Measurements from ENCODE around the gene OBP2B. TPM values are rescaled to one million over a fixed set of nuclear protein-coding genes. Genes with fewer than 3 reads are reported as not detected.
"Not testable (repeated sequence)": the region's sequence is repeated elsewhere in the genome, so short reads cannot be mapped to it uniquely, and the experiment has no call there.

OBP2B gene
- total RNA-seq, 2 donors from 2014 or later: not detected

DNA sequence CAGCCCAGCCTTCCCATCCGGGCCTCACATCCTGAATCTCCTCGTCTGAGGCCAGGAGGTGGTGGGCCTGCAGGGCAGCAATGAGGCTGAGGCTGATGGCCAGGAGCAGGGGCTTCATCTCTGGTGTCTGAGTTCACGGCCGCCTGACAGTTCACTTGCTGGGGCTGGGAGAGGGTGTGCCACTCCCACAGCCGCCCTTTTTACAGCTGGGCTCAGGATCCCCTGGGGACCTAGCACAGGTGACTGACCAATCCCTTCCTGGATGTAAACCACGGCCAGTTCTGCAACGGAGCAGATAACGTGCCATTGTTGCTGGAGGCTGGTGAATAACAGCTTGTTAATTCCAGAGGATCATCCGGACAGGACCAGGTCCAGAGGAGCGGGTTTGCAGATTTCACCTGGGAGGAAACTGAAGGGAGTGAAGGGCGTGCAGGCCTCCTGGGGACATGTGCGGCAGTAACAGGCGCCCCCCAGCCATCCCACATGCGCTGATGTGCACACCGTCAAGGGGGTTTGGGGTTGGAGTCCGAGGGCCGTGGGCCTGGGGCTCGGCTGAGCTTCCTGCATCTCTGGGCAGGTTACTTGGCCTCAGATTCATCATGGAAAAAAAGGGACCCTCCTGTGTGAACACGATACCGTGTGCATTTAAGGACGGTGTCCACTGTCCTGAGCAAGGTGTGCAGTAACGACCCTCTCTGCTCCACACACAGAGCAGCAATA lies 19.6 kb upstream of the OBP2B start:
- ATAC-seq; H3K27ac Mint-ChIP-seq; H3K9me3 Mint-ChIP-seq; DNase-seq (ENCODE audit: low spot score in 2 of 2); H3K36me3 Mint-ChIP-seq: not testable (repeated sequence)

DNA sequence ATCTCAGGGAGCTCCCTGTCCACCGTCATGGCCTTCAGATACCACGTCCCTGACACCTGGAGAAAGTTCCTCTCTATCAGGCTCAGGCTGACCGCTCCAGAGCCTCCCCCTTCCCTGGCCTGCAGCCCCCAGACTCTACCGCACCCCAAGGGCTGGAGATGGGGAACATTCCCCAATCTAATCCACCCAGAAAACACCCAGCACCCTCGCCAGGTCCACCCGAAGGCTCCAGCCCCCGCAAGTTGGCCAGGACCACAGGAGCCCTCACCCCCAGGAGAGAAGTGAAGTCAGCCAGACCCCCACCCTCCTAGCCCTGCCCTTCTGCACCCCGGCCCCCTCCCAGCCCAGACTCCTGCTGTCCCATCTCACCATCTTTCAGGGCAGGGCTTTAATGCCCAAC lies 18.9 kb upstream of the OBP2B start:
- peak in 1 of 2 donors; percentile 45 for DNase-seq (ENCODE audit: low spot score in 2 of 2)
- H3K9me3 Mint-ChIP-seq, ATAC-seq, H3K27ac Mint-ChIP-seq, H3K36me3 Mint-ChIP-seq: not testable (repeated sequence)

DNA sequence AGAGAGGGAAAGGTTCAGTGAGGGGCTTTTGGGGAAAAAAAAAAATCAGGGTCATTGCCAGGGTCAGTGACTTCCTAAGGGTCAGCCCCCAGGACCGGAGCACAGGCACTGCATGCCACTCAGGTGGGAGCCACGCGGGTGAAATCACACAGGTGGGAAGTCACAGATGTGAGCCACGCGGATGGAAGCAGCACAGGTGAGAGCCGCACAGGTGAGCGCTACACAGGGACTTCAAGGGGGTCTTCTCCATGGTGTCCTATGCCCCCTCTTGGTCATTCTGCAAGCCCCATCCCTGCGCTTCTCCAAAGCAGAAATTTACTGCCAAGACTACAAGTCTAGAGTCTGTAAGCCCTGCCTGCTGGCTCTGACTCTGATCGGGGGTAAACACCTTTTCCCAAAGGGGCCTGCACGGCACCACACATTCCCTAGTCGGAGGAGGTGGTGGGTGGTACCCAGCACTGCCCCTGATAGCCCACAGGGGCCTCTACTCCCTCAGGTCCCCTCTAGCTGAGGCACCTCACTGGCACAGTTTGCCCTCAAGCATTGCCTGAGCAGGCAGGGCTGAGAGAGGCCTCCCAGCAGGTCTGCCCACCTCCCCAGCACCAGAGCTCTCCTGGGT lies 18.3 kb upstream of the OBP2B start:
- no peak for ATAC-seq
- no peaks in the 10 kb centered on the region for H3K36me3 Mint-ChIP-seq
- H3K27ac Mint-ChIP-seq: no peak overlapping the region
- H3K9me3 Mint-ChIP-seq: no peaks in the 10 kb centered on the region
- peak in 1 of 2 donors; percentile 47 for DNase-seq (ENCODE audit: low spot score in 2 of 2)

DNA sequence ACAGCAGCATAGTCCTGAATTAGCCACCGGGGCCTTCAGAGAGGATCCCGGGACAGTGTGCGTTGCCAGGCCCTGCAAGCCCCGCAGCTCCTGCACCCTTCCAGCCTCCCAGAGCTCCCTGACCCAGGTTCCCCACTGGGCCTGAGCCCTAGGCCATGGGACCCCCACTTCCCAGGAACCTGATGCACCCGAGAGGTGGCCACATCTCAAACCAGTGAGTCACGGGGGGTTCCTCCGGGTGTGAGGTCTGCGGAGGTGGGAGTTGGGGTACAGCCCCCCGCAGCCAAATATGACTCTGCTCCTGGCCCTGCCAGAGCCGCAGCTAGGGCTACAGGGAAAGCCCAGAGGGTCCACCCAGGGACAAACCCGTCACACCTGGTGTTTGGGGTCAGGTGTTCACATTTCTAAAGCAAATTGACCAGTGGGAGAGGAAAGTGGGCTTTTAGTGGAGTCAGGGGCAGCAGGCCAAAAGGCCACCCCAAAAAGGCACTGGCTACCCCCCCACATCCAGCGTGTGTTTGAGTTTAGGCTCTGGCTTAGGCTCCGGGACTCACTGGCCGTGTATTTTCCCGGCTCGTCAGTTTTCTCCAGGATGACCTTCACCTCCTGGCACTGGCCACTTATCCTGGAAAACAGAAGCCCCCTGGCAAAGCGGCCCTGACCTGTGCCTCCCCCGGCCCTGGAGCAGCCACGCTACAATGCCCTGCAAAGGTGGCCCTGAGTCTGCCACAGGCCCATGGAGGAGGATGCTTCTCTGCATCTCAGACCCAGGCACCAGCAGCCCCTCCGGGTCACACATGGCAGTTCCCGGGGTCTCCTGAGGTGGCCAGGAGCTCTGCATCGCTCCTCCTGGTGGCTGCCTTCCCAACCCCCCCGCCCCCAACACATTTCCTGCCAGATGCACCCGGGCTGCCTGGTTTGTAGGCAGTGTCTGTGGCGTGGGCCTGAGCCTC lies 17.4 kb upstream of the OBP2B start:
- DNase-seq (ENCODE audit: low spot score in 2 of 2) (no peak), ATAC-seq (no peak)
- H3K27ac Mint-ChIP-seq: no peak overlapping the region
- H3K9me3 Mint-ChIP-seq: no peaks in the 10 kb centered on the region
- H3K36me3 Mint-ChIP-seq: no peaks in the 10 kb centered on the region

DNA sequence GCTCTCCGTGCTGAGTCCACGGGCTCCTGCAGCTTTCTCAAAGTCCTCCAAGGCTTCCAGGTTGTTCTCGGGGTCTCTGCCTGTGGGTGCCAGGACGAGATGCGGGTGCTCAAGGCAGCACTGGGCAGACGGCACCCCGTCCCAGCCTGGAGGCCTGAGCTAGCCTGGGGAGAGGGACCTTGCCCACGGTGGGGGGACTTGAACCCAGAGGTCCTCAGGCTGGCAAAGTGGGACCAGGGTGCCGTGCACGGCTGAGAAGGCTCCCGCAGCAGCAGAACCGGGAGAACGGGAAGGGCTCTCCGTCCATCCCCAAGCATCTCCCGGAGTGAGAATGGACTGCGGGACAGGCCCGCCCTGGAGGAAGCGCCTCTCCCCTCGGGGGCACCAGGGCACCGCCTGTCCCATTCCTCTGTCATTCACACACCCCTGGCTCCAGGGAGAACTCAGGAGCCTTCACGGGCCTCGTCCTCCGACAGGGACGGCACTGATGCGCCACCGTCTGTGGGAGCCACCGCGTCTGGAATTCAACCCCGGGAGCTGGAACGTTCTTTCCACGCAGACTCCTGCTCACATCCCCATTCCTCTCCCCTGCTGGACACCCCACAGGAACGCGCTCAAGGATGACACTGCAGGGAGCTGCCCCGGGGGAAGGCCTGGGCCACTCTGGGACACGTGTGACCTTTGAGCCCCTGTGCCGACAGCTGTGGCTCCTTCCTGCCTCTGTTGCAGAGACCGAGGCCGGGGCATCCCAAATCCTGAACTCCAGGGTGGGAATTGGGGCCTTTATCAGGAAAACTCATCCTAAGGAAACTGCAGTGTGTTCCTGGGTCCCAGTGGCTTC lies 16.3 kb upstream of the OBP2B start:
- no peaks in the 10 kb centered on the region for H3K9me3 Mint-ChIP-seq
- no peak for ATAC-seq
- H3K36me3 Mint-ChIP-seq: no peaks in the 10 kb centered on the region
- H3K27ac Mint-ChIP-seq: no peak overlapping the region
- peak in 1 of 2 donors; percentile 39 for DNase-seq (ENCODE audit: low spot score in 2 of 2)

DNA sequence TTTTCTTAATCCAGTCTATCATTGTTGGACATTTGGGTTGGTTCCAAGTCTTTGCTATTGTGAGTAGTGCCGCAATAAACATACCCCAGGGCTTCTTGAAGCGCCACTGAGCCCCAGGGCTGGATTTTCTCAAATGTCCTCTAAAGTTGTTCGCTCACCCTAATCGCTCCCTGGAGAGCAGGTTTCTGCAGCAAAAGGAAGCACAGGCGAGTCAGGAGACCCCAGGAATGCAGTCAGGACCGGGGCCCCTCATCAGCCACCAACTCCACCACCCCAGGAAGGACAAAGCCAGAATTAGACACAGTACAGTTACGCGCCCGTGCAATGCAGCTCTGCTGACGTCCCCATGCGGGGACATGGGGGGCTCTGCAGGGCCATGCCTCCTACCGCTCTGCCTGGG lies 15.7 kb upstream of the OBP2B start:
- DNase-seq (ENCODE audit: low spot score in 2 of 2) (peak in 1 of 2 donors; percentile 30), ATAC-seq (no peak)
- Mint-ChIP-seq H3K27ac (no peak overlapping the region), H3K9me3 (no peaks in the 10 kb centered on the region), H3K36me3 (no peaks in the 10 kb centered on the region)

DNA sequence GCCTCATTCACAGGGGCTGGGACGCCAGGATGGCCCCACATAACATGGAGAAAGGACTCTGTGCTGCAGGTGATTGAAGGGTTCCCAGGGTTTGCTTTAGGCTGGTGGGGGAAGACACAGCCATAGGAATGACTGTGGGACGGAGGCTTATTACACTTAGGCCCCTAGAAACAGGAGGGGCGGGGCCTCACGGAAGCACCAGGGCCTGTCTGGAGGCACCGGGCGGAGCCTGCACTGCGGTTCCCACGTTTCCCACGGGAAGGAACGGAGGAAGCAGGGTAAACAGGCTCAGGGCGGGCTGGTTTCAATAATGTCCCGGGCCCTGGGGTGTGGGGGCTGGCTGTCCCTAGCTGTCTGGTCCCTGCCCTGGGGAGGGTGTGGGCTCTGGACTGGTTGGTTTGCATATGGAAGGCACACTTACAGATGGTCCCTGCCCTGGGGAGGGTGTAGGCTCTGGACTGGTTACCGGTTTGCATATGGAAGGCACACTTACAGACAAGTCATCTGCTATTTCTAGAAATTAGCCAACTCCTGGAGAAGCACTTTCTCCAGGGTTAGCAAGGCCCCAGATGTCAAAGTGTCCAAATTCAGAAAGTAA lies 14.2 kb upstream of the OBP2B start:
- not testable (repeated sequence) for H3K27ac Mint-ChIP-seq, H3K9me3 Mint-ChIP-seq, ATAC-seq, H3K36me3 Mint-ChIP-seq
- DNase-seq (ENCODE audit: low spot score in 2 of 2): peak in 1 of 2 donors; percentile 20

DNA sequence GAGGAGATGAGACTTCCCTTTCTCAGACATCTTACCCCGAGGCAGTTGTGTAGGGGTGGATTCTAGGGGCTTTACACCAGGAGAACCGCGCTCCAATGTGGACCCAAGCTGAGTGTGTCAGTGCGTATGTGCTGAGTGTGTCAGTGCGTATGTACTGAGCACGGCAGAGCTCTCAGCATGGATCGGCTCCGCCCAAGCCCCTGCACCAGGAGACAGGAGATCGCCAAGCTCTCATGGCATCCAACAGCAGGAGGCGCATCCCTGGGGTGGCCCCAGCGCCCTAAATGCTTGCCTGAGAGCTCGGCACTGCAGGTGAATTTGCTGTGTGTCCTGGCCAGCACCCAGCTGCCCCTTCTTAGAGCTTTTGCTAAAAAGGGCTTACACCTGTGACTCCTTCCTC lies 12.9 kb upstream of the OBP2B start:
- H3K36me3 Mint-ChIP-seq, H3K9me3 Mint-ChIP-seq: not testable (repeated sequence)

DNA sequence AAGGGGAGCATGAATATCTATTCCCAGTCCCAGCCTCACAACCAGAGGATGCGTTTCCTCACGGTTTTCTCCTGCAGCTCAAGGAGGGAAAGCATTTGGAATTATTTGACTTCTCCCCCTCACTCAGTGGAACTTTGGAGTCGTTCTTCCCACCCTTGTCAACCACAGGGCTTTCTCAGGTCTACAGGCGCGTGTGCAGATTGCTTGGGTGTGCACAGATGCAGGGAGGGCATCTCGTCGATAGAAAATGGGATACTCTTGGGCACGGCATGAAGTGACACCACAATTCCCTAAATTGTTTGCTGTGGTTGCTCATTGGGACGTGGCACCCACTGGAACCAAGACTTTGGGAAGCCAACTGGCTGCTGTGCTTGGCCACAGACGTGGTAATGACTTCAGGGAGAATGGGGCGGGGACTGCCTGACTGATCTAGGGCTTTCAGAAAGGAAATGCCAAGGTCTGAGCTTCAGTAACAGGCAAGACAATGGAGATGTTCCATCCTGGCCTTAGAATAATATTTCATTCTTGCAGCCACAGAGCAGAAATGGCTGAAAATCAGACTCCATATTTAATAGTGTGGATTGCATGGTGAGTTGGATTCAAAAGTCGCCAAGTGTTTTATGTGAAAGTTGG lies 12.2 kb upstream of the OBP2B start:
- ATAC-seq (peak in 1 of 2 donors; percentile 68), DNase-seq (ENCODE audit: low spot score in 2 of 2) (peak in 1 of 2 donors; percentile 13)
- H3K9me3 Mint-ChIP-seq: no peaks in the 10 kb centered on the region
- H3K27ac Mint-ChIP-seq: no peak overlapping the region
- H3K36me3 Mint-ChIP-seq: no peaks in the 10 kb centered on the region

More for the DNA sequence above, 12.9 kb upstream of the OBP2B start:
- DNase-seq (ENCODE audit: low spot score in 2 of 2): peak in 1 of 2 donors; percentile 33
- H3K27ac Mint-ChIP-seq, ATAC-seq: not testable (repeated sequence)

DNA sequence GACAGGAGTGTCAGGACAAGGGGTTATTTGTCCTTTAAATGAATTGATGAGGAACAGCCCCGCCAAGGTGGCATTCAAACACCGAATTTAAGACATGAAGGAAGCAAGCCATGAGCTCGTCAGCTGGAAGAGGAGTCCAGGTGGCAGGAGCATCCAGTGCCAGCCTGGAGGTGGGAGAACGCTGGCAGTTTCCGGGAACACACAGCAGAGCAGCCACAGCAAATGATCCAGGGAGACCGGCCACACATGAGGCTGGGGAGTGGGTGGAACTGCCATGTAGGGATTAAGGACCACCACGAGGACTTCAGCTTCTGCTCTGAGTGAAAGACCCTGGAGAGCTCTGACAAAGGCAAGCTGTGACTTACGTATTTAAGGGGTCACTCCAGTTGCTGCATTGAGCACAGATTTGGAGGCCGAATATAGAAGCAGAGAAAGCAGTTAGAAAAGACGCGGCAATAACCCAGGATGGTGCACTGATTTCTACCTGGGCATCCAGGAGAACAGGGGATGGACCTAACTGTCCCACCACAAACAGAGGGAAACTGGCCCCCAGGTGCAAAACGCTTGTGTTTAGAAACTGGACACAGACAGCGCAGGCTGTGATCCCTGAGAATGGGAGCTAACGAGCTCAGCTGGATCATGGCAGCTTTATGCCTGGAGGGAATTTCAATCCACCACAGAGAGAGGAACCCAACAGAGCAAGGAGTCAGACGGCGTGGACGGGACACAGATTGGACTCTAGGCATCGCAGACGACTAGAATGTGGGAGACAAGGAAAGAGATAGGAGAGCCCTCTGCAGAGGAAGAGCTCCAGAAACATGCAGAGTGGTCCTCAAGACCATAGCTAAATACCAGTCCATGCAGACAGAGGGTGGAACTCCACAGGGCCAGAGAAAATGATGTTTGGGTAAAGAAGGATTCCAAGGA lies 9.3 kb upstream of the OBP2B start:
- DNase-seq (ENCODE audit: low spot score in 2 of 2): peak in 1 of 2 donors; percentile 25
- H3K36me3 Mint-ChIP-seq, H3K27ac Mint-ChIP-seq, ATAC-seq, H3K9me3 Mint-ChIP-seq: not testable (repeated sequence)

DNA sequence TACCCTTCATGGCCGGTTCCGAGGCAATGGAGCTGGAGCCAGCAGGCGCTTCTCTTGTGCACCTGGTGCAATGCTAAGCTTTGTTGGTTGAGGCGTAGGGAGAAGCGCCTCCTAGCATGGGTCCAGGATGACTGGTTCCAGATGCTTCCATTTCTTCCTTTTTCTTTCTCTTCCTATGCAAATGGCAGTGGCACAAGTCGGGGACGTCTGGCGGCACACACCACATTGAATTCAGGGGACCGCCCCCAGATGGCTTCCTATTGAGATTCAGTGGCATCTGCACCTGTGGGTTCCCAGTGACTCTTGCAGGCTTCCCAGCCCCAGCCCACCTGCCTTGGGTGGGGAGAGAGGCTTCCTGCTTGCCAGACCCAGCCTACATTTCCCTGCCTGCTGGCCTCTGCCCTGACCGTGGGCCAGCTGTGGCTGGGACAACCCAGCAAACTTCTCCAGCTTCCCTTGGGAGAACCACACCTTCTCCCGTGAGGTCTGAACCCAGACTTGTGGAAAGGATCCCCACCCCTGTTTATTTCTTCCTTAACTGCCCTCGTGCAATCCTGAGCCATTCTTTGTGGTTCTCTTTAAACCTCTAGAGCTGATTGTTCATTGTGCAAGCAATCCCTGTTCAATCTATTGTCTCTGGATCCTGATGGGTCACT lies 8.4 kb upstream of the OBP2B start:
- not testable (repeated sequence) for H3K9me3 Mint-ChIP-seq, ATAC-seq

DNA sequence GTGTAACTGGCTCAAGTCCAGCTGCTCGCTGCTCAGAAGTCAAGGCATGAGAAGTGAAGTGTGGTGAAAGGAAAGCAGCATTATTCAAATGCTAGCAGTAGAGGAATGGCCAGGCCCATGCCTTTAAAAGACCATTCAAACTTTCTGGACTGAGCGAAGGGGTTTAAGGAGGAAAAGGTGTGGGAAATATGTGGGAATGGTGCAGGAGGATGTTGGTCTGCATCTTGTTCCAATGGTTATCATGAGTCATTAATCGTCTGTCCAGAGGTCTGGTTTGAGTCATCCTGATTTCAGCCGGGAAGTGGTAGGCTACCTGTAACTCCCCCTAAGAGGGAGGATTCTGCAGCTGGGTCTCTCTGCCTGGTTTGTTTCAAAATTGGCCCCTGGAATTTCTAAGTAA lies 5.2 kb upstream of the OBP2B start:
- ATAC-seq; DNase-seq (ENCODE audit: low spot score in 2 of 2); H3K9me3 Mint-ChIP-seq; H3K27ac Mint-ChIP-seq; H3K36me3 Mint-ChIP-seq: not testable (repeated sequence)

More for the DNA sequence above, 8.4 kb upstream of the OBP2B start:
- not testable (repeated sequence) for H3K36me3 Mint-ChIP-seq; DNase-seq (ENCODE audit: low spot score in 2 of 2)
- peak overlapping the region in 1 of 2 donors; percentile 38 for H3K27ac Mint-ChIP-seq

DNA sequence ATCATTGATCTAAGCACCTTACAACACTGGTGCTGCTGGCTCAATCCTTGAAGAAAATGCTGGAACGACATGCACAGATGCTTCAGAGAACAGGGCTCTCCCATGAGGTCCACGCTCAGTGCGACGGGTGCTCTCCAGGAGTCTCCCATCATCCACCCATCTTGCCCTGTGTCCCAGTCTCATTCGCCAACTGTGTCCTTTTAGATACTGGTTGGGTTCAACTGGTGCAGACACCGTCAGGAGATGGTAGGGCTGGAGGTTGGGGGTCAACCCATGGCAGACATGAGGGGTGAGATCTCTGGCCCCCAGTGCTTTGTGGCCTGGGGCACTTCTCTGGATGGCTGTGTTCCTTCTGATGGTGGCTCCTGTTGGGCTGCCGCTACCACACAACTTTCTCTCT lies 1.6 kb upstream of the OBP2B start:
- H3K9me3 Mint-ChIP-seq: peaks cover 0 to 8% of the 10 kb centered on the region in 2 donors
- no peak for ATAC-seq
- DNase-seq (ENCODE audit: low spot score in 2 of 2): peak in 1 of 2 donors; percentile 34
- peaks cover 0 to 9% of the 10 kb centered on the region in 2 donors for H3K36me3 Mint-ChIP-seq
- H3K27ac Mint-ChIP-seq: no peak overlapping the region

DNA sequence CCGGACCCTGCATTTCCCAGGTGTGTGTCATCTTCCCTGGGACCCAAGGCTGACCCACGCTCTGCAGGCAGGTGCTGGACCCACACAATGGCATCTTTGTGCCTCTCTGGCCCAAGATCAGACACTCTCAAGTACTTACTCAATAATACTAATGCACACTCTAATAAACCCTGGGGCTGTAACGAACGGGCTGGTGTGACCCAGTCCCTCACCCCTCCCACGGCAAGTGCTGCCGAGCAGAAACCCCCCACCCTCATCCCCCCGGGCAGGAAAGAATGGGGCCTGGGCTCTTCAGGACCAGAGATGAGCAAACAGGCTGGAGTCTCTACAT lies 1.1 kb upstream of the OBP2B start:
- peaks cover 0 to 8% of the 10 kb centered on the region in 2 donors for H3K9me3 Mint-ChIP-seq
- DNase-seq (ENCODE audit: low spot score in 2 of 2): peak in 1 of 2 donors; percentile 7
- peaks cover 0 to 9% of the 10 kb centered on the region in 2 donors for H3K36me3 Mint-ChIP-seq
- no peak overlapping the region for H3K27ac Mint-ChIP-seq
- ATAC-seq: no peak
